Neural crest cell (in vitro differentiated cells): ENCODE measurements around the gene SPRED3. TPM values are rescaled to one million over a fixed set of nuclear protein-coding genes. Genes with fewer than 3 reads are reported as not detected.
"Not testable (repeated sequence)": the region's sequence is repeated elsewhere in the genome, so short reads cannot be mapped to it uniquely, and the experiment has no call there.

Experiments
- DNase-seq: peaks from one replicate; pipeline ENCODE4 v3.0.0; 2021; ENCODE audit warnings: low read depth, mixed read lengths, low spot score
- H3K27ac Mint-ChIP-seq: one replicate; pipeline ENCODE4 v1.8.0; 2021; ENCODE audit warnings: mild to moderate bottlenecking, mixed read lengths; ENCODE audit not compliant: unreplicated experiment
- H3K27me3 Mint-ChIP-seq: 2 replicates; pipeline ENCODE4 v1.8.0; 2021; ENCODE audit warnings: low read depth, mild to moderate bottlenecking, mixed read lengths
- H3K36me3 Mint-ChIP-seq: 2 replicates; pipeline ENCODE4 v1.8.0; 2021; ENCODE audit warnings: low read depth, mild to moderate bottlenecking, mixed read lengths
- H3K4me1 Mint-ChIP-seq: 2 replicates; pipeline ENCODE4 v1.8.0; 2021; ENCODE audit warnings: mixed read lengths
- H3K4me3 Mint-ChIP-seq: one replicate; pipeline ENCODE4 v1.8.0; 2021; ENCODE audit warnings: mild to moderate bottlenecking, mixed read lengths
- H3K9me3 Mint-ChIP-seq: 2 replicates; pipeline ENCODE4 v1.8.0; 2021; ENCODE audit warnings: mixed read lengths
- total RNA-seq: library from RNA; stranded (reverse); gene quantifications from 2 replicates; pipeline ENCODE4 v1.2.1, GENCODE V29; 2021
- TF ChIP-seq, protein P1 (sequence below): fragments of 200-600 bp; sonication (generic); conservative IDR thresholded peaks from 2 replicates; pipeline ENCODE4 v1.5.0; 2021; ENCODE audit warnings: antibody characterized with exemption, mild to moderate bottlenecking

Gene SPRED3
- total RNA-seq, 1 donor from 2014 or later: 12.0 TPM

DNA sequence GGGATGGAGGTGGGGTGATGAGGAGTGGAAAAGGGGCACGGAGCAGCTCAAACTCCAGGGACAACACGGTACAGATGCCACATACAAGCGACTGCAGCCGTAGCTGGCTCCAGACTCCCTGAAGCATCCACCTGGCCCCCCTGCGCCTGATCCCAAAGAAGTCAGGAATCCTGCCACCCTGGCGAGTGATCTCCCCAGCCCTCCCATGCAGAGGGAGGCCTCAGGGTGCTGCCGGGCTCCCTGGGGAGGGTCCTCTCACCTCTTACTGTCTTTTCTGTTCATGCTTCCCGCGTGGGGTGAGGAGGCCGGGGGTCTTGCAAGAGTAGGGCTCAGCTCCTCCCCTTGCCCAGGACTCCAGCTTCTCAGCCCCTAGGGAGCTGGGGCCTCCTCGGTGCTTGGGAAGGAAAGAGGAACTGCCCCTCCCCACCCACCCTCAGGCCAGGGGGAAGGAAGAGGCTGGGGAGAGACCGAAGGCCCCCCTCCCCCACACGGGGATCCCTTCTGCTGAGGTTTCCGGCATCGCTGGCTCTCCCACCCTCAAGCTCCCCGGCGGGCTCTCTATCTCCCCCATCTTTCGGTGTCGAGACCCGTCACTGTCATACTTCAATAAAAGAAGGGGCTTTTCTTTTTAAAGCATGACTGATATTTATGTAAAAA lies 37.4 kb downstream of the SPRED3 start, which contains the start of gene RASGRP4:
TSS of gene RASGRP4 (minus strand) at position 410 of the 657 bp plus-strand sequence. CDS start at position 282, 128 bp downstream.
- DNase-seq: no peak
- Mint-ChIP-seq H3K9me3 (no peaks in the 10 kb centered on the region), H3K36me3 (no peaks in the 10 kb centered on the region), H3K27ac (no peak within 1 kb of the TSS), H3K27me3 (no peaks in the 10 kb centered on the region), H3K4me1 (peaks cover 4% of the 10 kb centered on the region), H3K4me3 (no peak within 1 kb of the TSS)
- TF ChIP-seq, protein P1, sequence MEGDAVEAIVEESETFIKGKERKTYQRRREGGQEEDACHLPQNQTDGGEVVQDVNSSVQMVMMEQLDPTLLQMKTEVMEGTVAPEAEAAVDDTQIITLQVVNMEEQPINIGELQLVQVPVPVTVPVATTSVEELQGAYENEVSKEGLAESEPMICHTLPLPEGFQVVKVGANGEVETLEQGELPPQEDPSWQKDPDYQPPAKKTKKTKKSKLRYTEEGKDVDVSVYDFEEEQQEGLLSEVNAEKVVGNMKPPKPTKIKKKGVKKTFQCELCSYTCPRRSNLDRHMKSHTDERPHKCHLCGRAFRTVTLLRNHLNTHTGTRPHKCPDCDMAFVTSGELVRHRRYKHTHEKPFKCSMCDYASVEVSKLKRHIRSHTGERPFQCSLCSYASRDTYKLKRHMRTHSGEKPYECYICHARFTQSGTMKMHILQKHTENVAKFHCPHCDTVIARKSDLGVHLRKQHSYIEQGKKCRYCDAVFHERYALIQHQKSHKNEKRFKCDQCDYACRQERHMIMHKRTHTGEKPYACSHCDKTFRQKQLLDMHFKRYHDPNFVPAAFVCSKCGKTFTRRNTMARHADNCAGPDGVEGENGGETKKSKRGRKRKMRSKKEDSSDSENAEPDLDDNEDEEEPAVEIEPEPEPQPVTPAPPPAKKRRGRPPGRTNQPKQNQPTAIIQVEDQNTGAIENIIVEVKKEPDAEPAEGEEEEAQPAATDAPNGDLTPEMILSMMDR: no peak

DNA sequence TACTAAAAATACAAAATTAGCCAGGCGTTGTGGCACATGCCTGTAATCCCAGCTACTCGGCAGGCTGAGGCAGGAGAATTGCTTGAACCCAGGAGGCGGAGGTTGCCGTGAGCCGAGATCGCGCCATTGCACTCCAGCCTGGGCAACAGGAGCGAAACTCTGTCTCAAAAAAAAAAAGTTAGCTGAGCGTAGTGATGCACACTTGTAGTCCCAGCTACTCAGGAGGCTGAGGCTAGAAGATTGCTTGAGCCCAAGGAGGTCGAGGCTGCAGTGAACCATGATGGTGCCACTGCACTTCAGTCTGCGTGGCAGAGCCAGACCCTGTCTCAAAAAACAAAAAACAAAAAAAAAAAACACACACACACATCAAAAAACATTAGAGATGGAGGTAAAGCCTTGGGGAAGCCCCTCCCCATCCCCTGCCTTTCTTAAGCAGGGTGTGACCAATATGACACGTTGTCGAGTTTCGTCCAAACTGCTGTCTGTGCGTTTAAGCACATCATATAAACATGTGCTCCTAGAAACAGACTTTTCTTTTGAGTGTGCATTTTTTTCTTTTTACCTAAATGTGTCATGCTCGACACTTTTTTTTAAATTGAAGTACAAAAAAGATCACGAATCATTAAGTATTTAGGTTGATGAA lies 38.7 kb downstream of the SPRED3 start:
- not testable (repeated sequence) for H3K36me3 Mint-ChIP-seq, H3K9me3 Mint-ChIP-seq, DNase-seq, H3K27me3 Mint-ChIP-seq, H3K4me3 Mint-ChIP-seq, H3K27ac Mint-ChIP-seq, H3K4me1 Mint-ChIP-seq

DNA sequence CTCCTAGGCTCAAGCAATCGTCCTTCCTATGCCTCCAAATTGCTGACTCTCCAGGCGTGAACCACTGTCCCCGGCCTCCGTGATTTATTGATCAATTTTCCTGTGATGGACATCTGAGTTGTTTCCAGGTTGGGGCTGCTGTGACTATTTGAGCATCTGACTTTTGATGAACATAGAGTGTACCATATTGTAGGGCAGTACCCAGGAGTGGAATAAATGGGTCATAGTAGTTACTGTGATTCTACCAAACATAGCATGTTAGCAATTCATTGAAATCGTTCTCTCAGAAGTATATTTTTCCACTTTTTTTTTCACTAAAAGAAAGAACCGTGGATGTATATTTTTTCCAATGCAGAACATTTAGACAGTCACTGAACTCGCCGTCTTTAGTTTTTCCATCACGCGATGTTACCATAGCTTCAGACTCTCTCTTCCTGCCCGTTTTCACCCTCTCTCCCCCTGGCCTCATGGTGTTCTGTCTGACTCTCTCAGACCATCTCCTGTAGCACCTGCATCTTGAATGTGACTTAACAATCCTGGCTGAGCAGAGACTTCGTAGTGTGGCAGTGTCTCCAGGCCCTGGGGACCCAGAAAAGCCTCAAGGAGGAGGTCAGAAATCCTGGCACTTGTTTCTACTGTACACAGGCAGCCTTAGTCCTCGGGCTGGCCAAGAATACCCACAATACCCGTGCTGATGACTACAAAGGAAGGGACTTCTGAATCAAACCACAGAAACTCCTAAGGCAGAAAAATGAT lies 40.7 kb downstream of the SPRED3 start:
- Mint-ChIP-seq H3K27ac (no peak overlapping the region), H3K27me3 (peaks cover 6% of the 10 kb centered on the region), H3K9me3 (no peaks in the 10 kb centered on the region), H3K36me3 (no peaks in the 10 kb centered on the region), H3K4me3 (no peak overlapping the region), H3K4me1 (peaks cover 10% of the 10 kb centered on the region)
- no peak for DNase-seq
- TF ChIP-seq, protein P1: no peak

DNA sequence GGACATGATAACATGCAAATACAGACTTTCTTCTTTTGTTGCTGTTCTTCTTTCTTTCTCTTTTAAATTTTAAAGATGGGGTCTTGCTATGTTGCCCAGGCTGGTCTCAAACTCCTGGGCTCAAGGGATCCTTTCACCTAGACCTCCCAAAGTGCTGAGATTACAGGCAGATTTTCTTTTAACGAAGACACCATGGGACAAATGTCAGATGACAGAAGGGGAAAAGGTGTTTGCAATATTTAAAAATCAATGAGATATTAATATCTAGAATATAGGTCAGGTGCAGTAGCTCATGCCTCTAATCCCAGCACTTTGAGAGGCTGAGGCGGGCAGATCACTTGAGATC lies 41.3 kb downstream of the SPRED3 start:
- peaks cover 13% of the 10 kb centered on the region for H3K4me1 Mint-ChIP-seq
- H3K4me3 Mint-ChIP-seq: no peak overlapping the region
- TF ChIP-seq, protein P1: no peak
- no peaks in the 10 kb centered on the region for H3K9me3 Mint-ChIP-seq
- DNase-seq: no peak
- peaks cover 9% of the 10 kb centered on the region for H3K27me3 Mint-ChIP-seq
- no peak overlapping the region for H3K27ac Mint-ChIP-seq
- no peaks in the 10 kb centered on the region for H3K36me3 Mint-ChIP-seq

DNA sequence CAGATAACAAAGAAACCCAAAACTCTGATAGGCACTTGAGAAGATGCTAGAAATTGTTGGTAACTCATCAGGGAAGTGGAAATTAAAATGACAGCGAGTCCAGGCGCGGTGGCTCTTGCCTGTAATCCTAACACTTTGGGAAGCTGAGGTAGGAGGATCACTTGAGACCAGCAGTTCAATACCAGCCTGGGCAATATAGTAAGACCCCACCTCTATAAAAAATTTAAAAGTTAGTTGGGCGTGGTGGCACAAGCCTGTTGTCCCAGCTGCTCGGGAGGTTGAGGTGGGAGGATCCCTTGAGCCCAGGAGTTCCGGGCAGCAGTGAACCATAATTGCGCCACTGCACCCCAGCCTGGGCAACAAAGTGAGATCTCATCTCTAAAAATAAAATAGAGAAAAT lies 42.4 kb downstream of the SPRED3 start:
- Mint-ChIP-seq H3K4me1 (peaks cover 17% of the 10 kb centered on the region), H3K27ac (no peak overlapping the region), H3K9me3 (no peaks in the 10 kb centered on the region), H3K4me3 (no peak overlapping the region), H3K36me3 (no peaks in the 10 kb centered on the region), H3K27me3 (peaks cover 9% of the 10 kb centered on the region)
- TF ChIP-seq, protein P1: no peak
- no peak for DNase-seq
